GDM1 (cell line): ENCODE measurements around the gene TAS2R39.

Source experiments
- DNase-seq: peaks from one replicate; lab custom pipeline; 2025; lab: John Stamatoyannopoulos, UW

TAS2R39 gene

GRCh38 chr7:143216151-143216550 lies 32.9 kb downstream of the TAS2R39 start:
- no peak for DNase-seq

GRCh38 chr7:143216686-143217085 lies 33.5 kb downstream of the TAS2R39 start:
- DNase-seq = no peak

GRCh38 chr7:143217806-143218205 lies 34.6 kb downstream of the TAS2R39 start:
- no peak for DNase-seq

- DNase-seq = no peak
Observed at GRCh38 chr7:143221286-143221685, 38.1 kb downstream of the TAS2R39 start.

GRCh38 chr7:143221737-143222136 lies 38.5 kb downstream of the TAS2R39 start, which contains the start of gene TAS2R40:
Gene TAS2R40, plus strand, starts transcription at chr7:143222037. Its CDS starts 42 bp downstream, at chr7:143222079.
- DNase-seq = no peak

- DNase-seq = no peak
Observed at GRCh38 chr7:143222782-143223181, 39.6 kb downstream of the TAS2R39 start.

GRCh38 chr7:143223784-143224183 lies 40.6 kb downstream of the TAS2R39 start:
- no peak for DNase-seq

GRCh38 chr7:143225047-143225446 lies 41.8 kb downstream of the TAS2R39 start:
- DNase-seq = no peak

- DNase-seq = no peak
Observed at GRCh38 chr7:143227806-143228205, 44.6 kb downstream of the TAS2R39 start.

GRCh38 chr7:143229054-143229790 lies 46.0 kb downstream of the TAS2R39 start:
- no peak for DNase-seq

GRCh38 chr7:143230602-143231457 lies 47.6 kb downstream of the TAS2R39 start:
- DNase-seq = no peak
